H1 (cell line): Measurements from ENCODE around the gene ABHD12. TPM values are rescaled to one million over a fixed set of nuclear protein-coding genes. Genes with fewer than 3 reads are reported as not detected.

ENCODE experiments used
- CTCF ChIA-PET: fragments of 300-600 bp; sonication (Branson Sonifier 250); formaldehyde crosslinking; loops from one replicate; lab custom pipeline; 2021; ENCODE audit not compliant: partially characterized antibody; lab: Charles Lee
- POLR2A ChIA-PET: fragments of 300-600 bp; sonication (Branson Sonifier 250); formaldehyde crosslinking; loops from one replicate; lab custom pipeline; 2021; ENCODE audit warnings: inconsistent platforms; ENCODE audit not compliant: partially characterized antibody; lab: Charles Lee
- DNase-seq, 2 experiments: peaks; one replicate each; pipeline versions ENCODE4 v3.0.0 to v3.0.0-alpha.2; 2010 to 2022; ENCODE audit warnings: low spot score in 2 of 2, low read depth in 1 of 2, mixed read lengths in 1 of 2
- FAIRE-seq: peaks from 2 replicates; lab custom pipeline; 2011; peaks lifted over from hg19 to GRCh38; lab: Jason Lieb, UNC
- H2AFZ ChIP-seq: 2 replicates; pipeline ENCODE4 v1.8.1; 2012; ENCODE audit warnings: low read length, inconsistent platforms
- H2AK5ac ChIP-seq: 2 replicates; pipeline ENCODE4 v1.6.1; 2013; ENCODE audit warnings: low read depth, low read length
- H2BK120ac ChIP-seq: replicated peaks from 2 replicates; pipeline ENCODE3; 2013; ENCODE audit warnings: low read depth, low read length, inconsistent platforms
- H2BK12ac ChIP-seq: 2 replicates; pipeline ENCODE4 v1.6.1; 2013; ENCODE audit warnings: low read depth, low read length
- H2BK15ac ChIP-seq: 2 replicates; pipeline ENCODE4 v1.6.1; 2013; ENCODE audit warnings: low read length
- H2BK20ac ChIP-seq: 2 replicates; pipeline ENCODE4 v1.6.1; 2013; ENCODE audit warnings: low read length
- H2BK5ac ChIP-seq: 2 replicates; pipeline ENCODE4 v1.6.1; 2013; ENCODE audit warnings: low read depth, low read length
- H3K14ac ChIP-seq: 2 replicates; pipeline ENCODE4 v1.6.1; 2013; ENCODE audit warnings: inconsistent platforms; ENCODE audit not compliant: insufficient read length
- H3K18ac ChIP-seq: 2 replicates; pipeline ENCODE4 v1.6.1; 2013; ENCODE audit warnings: low read length; ENCODE audit errors: extremely low read depth
- H3K23ac ChIP-seq: 2 replicates; pipeline ENCODE4 v1.6.1; 2013; ENCODE audit warnings: inconsistent platforms; ENCODE audit not compliant: insufficient read length
- H3K23me2 ChIP-seq: 2 replicates; pipeline ENCODE4 v1.6.1; 2013; ENCODE audit warnings: low read depth, low read length
- H3K27ac ChIP-seq: 2 replicates; pipeline ENCODE4 v1.6.1; 2011; ENCODE audit warnings: low read depth, low read length, inconsistent platforms
- H3K27me3 ChIP-seq, 4 experiments: replicated peaks in 1 of 4; 1 replicate in 1 of 4; 2 replicates in 3 of 4; pipeline versions ENCODE4 v1.6.1 to v1.8.1; 2011 to 2013; ENCODE audit warnings: low read length in 3 of 4, mild to moderate bottlenecking in 3 of 4, inconsistent platforms in 2 of 4, mixed read lengths in 2 of 4, moderate library complexity in 1 of 4; ENCODE audit not compliant: control insufficient read depth in 3 of 4, insufficient read depth in 3 of 4; ENCODE audit errors: extremely low read depth in 1 of 4
- H3K36me3 ChIP-seq, 4 experiments: 2 replicates each; pipeline versions ENCODE4 v1.6.1 to v1.8.1; 2011 to 2013; ENCODE audit warnings: mild to moderate bottlenecking in 4 of 4, low read length in 3 of 4, moderate library complexity in 2 of 4, control low read depth in 1 of 4, inconsistent platforms in 1 of 4; ENCODE audit not compliant: insufficient read depth in 4 of 4, control insufficient read depth in 2 of 4
- H3K4ac ChIP-seq: replicated peaks from 2 replicates; pipeline ENCODE3; 2013; ENCODE audit warnings: low read length, low read depth, mixed read lengths, inconsistent platforms; ENCODE audit not compliant: insufficient read length
- H3K4me1 ChIP-seq, 4 experiments: replicated peaks in 1 of 4; 1 replicate in 1 of 4; 2 replicates in 3 of 4; pipeline versions ENCODE4 v1.6.1 to v1.8.1; 2011 to 2013; ENCODE audit warnings: low read length in 3 of 4, inconsistent platforms in 2 of 4, mixed read lengths in 1 of 4; ENCODE audit not compliant: insufficient read depth in 4 of 4, control insufficient read depth in 3 of 4
- H3K4me2 ChIP-seq, 2 experiments: 2 replicates each; pipeline versions ENCODE4 v1.6.1 to v1.8.1; 2011 to 2013; ENCODE audit warnings: low read depth in 2 of 2, low read length in 2 of 2, control low read depth in 1 of 2, inconsistent platforms in 1 of 2, mild to moderate bottlenecking in 1 of 2; ENCODE audit not compliant: insufficient read depth in 1 of 2
- H3K4me3 ChIP-seq, 4 experiments: fragments of 200-600, 300-600 bp in 1 of 4; sonication (generic), shearing (Covaris generic), sonication (Bioruptor Twin) in 1 of 4; 2 replicates each; pipeline versions ENCODE4 v1.5.1 to v1.8.1; 2011 to 2016; ENCODE audit warnings: low read length in 4 of 4, low read depth in 3 of 4, control low read depth in 2 of 4, inconsistent platforms in 2 of 4, mild to moderate bottlenecking in 2 of 4, mixed read lengths in 1 of 4, moderate library complexity in 1 of 4; ENCODE audit not compliant: insufficient read depth in 2 of 4; ENCODE audit errors: extremely low read depth in 1 of 4
- H3K56ac ChIP-seq: replicated peaks from 2 replicates; pipeline ENCODE3; 2013; ENCODE audit warnings: low read depth, mild to moderate bottlenecking, mixed read lengths, low read length, inconsistent platforms; ENCODE audit not compliant: insufficient read length
- H3K79me1 ChIP-seq: 2 replicates; pipeline ENCODE4 v1.6.1; 2013; ENCODE audit warnings: low read depth, low read length, control low read depth
- H3K79me2 ChIP-seq, 2 experiments: 2 replicates each; pipeline versions ENCODE4 v1.6.1 to v1.8.1; 2012 to 2013; ENCODE audit warnings: low read length in 2 of 2, mild to moderate bottlenecking in 2 of 2, inconsistent platforms in 1 of 2; ENCODE audit not compliant: insufficient read depth in 2 of 2, control insufficient read depth in 1 of 2
- H3K9ac ChIP-seq, 4 experiments: replicated peaks in 1 of 4; 1 replicate in 1 of 4; 2 replicates in 3 of 4; pipeline versions ENCODE4 v1.6.1 to v1.8.1; 2011 to 2013; ENCODE audit warnings: low read depth in 3 of 4, low read length in 3 of 4, control low read depth in 2 of 4, mild to moderate bottlenecking in 2 of 4, moderate library complexity in 2 of 4, inconsistent platforms in 1 of 4; ENCODE audit errors: extremely low read depth in 1 of 4
- H3K9me3 ChIP-seq, 2 experiments: 2 replicates each; pipeline versions ENCODE4 v1.6.1 to v1.8.1; 2012 to 2013; ENCODE audit warnings: mild to moderate bottlenecking in 2 of 2, moderate library complexity in 2 of 2, control low read depth in 1 of 2, inconsistent platforms in 1 of 2, low read depth in 1 of 2, low read length in 1 of 2, mixed read lengths in 1 of 2; ENCODE audit not compliant: insufficient read depth in 2 of 2
- H4K20me1 ChIP-seq, 2 experiments: replicated peaks in 1 of 2; 2 replicates each; pipeline versions ENCODE3 to v1.8.1; 2011 to 2013; ENCODE audit warnings: inconsistent platforms in 2 of 2, low read length in 2 of 2, mild to moderate bottlenecking in 1 of 2; ENCODE audit not compliant: insufficient read depth in 2 of 2, control insufficient read depth in 1 of 2
- H4K5ac ChIP-seq: 2 replicates; pipeline ENCODE4 v1.6.1; 2013; ENCODE audit warnings: low read length, low read depth, mixed read lengths, inconsistent platforms; ENCODE audit not compliant: insufficient read length
- H4K8ac ChIP-seq: 2 replicates; pipeline ENCODE4 v1.8.0; 2013; ENCODE audit warnings: mild to moderate bottlenecking, moderate library complexity, low read length, inconsistent platforms; ENCODE audit not compliant: insufficient read depth; ENCODE audit errors: extremely low read depth
- H4K91ac ChIP-seq: replicated peaks from 2 replicates; pipeline ENCODE3; 2013; ENCODE audit warnings: low read length, mixed read lengths, inconsistent platforms; ENCODE audit not compliant: insufficient read length
- EP300 ChIP-seq, 2 experiments: IDR thresholded peaks; 1 replicate in 1 of 2; 2 replicates in 1 of 2; pipeline ENCODE4 v1.6.1; 2011 to 2012; ENCODE audit warnings: low read depth in 2 of 2, low read length in 2 of 2, mild to moderate bottlenecking in 2 of 2, borderline replicate concordance in 1 of 2, inconsistent platforms in 1 of 2, moderate library complexity in 1 of 2
- EZH2 ChIP-seq: fragments of 200-600 bp; sonication (generic); IDR thresholded peaks from 2 replicates; pipeline ENCODE4 v1.7.1; 2012; ENCODE audit warnings: low read depth, mild to moderate bottlenecking, moderate library complexity, low read length, inconsistent platforms; ENCODE audit not compliant: severe bottlenecking
- HDAC2 ChIP-seq, 2 experiments: fragments of 300-600 bp in 1 of 2; sonication (generic) in 1 of 2; IDR thresholded peaks; 2 replicates each; pipeline ENCODE4 v1.6.1; 2011 to 2012; ENCODE audit warnings: low read depth in 2 of 2, low read length in 2 of 2, mild to moderate bottlenecking in 2 of 2, moderate library complexity in 2 of 2, borderline replicate concordance in 1 of 2, inconsistent platforms in 1 of 2
- NANOG ChIP-seq: IDR thresholded peaks from 2 replicates; pipeline ENCODE4 v1.6.1; 2011; ENCODE audit warnings: low read length, low read depth, mild to moderate bottlenecking, inconsistent platforms; ENCODE audit not compliant: insufficient read depth, poor library complexity, severe bottlenecking
- NRF1 ChIP-seq: IDR thresholded peaks from 2 replicates; pipeline ENCODE4 v1.6.1; 2011; ENCODE audit warnings: mild to moderate bottlenecking, low read depth, low read length, improper control_type of control experiment
- PHF8 ChIP-seq: fragments of 200-600 bp; sonication (generic); conservative IDR thresholded peaks from 2 replicates; pipeline ENCODE4 v1.7.1; 2012; ENCODE audit warnings: low read depth, mild to moderate bottlenecking, inconsistent platforms, low read length, moderate library complexity
- POLR2AphosphoS5 ChIP-seq: IDR thresholded peaks from 2 replicates; pipeline ENCODE4 v1.6.1; 2011; ENCODE audit warnings: low read depth, low read length
- USF2 ChIP-seq: IDR thresholded peaks from 2 replicates; pipeline ENCODE4 v1.6.1; 2011; ENCODE audit warnings: low read length, improper control_type of control experiment
- WGBS, 2 experiments: shearing (Covaris generic) in 1 of 2; methylation state at CpG; one replicate each; pipeline versions ENCODE4 v1.1.6 to v1.1.7; 2013 to 2015; ENCODE audit warnings: low lambda C conversion rate in 2 of 2, mixed read lengths in 2 of 2, inconsistent platforms in 1 of 2, low coverage in 1 of 2, missing lambda C conversion rate in 1 of 2; ENCODE audit not compliant: insufficient replicate concordance in 2 of 2, insufficient coverage in 1 of 2, insufficient read length in 1 of 2; ENCODE audit errors: extremely low coverage in 1 of 2, missing lambda C conversion rate in 1 of 2; 5-methylcytosine and 5-hydroxymethylcytosine counted together
- polyA plus RNA-seq, 7 experiments: library from polyadenylated mRNA; depleted of rRNA in 3 of 7; stranded (reverse) in 5 of 7; unstranded in 2 of 7; fragments of >200 nt in 5 of 7; fragments of 200-250 nt in 2 of 7; gene quantifications; 1 replicate in 5 of 7; 2 replicates in 1 of 7; 4 replicates in 1 of 7; pipeline versions ENCODE4 v1.2.1 to v1.2.3, GENCODE V29; 2011 to 2013; ENCODE audit warnings: missing spikeins in 2 of 7, mixed read lengths in 2 of 7
- total RNA-seq: library from RNA; stranded (reverse); fragmentation: NEBNext Ultra II Directional; extraction: Animal tissue kit (Norgen Biotek cat#: 25700); gene quantifications from 2 replicates; pipeline ENCODE4 v1.2.1, GENCODE V29; 2021
- TF ChIP-seq, protein P1 (sequence below): IDR thresholded peaks from 2 replicates; pipeline ENCODE4 v1.6.1; 2012; ENCODE audit warnings: inconsistent platforms
- TF ChIP-seq, protein P2 (sequence below): IDR thresholded peaks from 2 replicates; pipeline ENCODE4 v1.6.1; 2011; ENCODE audit warnings: low read depth, mild to moderate bottlenecking, low read length; ENCODE audit not compliant: insufficient read depth

ABHD12 gene
- total and polyA plus RNA-seq, 2 of the 8 experiments (the other 6 are each of a cell fraction or from before 2014, with no cell fraction given), result 31.3 to 59.5 TPM

- Histone ChIP-seq H3K4me2 (no peak overlapping the region), H2BK5ac (no peak overlapping the region), H2BK120ac (no peak overlapping the region), H2AK5ac (no peak overlapping the region), H4K20me1 (peaks cover under 1 to 5% of the 10 kb centered on the region in 2 experiments), H2AFZ (no peak overlapping the region), H3K4me3 (no peak overlapping the region), H2BK15ac (no peak overlapping the region), H3K79me1 (no peaks in the 10 kb centered on the region; the same call in 1 of the 2 replicates), H2BK12ac (no peak overlapping the region), H3K4ac (no peak overlapping the region), H3K14ac (no peak overlapping the region), H3K27me3 (peaks cover 0 to 1% (median 0%) of the 10 kb centered on the region in 4 experiments; a peak in 1 of 7 replicates), H3K56ac (no peak overlapping the region), H2BK20ac (no peak overlapping the region), H3K9ac (no peak overlapping the region), H3K23ac (no peak overlapping the region), H3K27ac (no peak overlapping the region), H3K23me2 (no peaks in the 10 kb centered on the region; the same call in 1 of the 2 replicates), H3K9me3 (no peaks in the 10 kb centered on the region), H4K91ac (no peak overlapping the region), H3K18ac (no peak overlapping the region), H4K5ac (no peak overlapping the region), H3K36me3 (peaks cover 13 to 78% (median 42%) of the 10 kb centered on the region in 4 experiments), H3K4me1 (no peaks in the 10 kb centered on the region), H3K79me2 (no peaks in the 10 kb centered on the region), H4K8ac (no peak overlapping the region)
- FAIRE-seq (no peak), DNase-seq (no peak)
- WGBS, 2 experiments, result 88% methylated on average over 4 of the region's 4 CpGs; no CpG with 5 or more reads in 1 of the 2 experiments
- ChIA-PET POLR2A (interaction anchor here (0.9 to 1.6 kb wide), 5 partner anchors 8 to 20 kb away, joined by 3 to 6 read pairs (median 5); partner anchors contain the start of gene GINS1), CTCF (interaction anchor here (0.9 to 1.2 kb wide), 2 partner anchors 23 to 127 kb away, joined by 3 read pairs; no protein-coding TSS in a partner anchor)
- TF ChIP-seq, protein P1, sequence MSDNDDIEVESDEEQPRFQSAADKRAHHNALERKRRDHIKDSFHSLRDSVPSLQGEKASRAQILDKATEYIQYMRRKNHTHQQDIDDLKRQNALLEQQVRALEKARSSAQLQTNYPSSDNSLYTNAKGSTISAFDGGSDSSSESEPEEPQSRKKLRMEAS, result no peak
- TF ChIP-seq USF2 (no peak), EP300 (IDR thresholded peaks at IDR 0.05; ENCODE audit: borderline replicate concordance in 1 of 2, low read depth in 2 of 2, low read length in 2 of 2) (no peak), NRF1 (no peak), POLR2AphosphoS5 (no peak), EZH2 (no peak), NANOG (no peak), HDAC2 (IDR thresholded peaks at IDR 0.05; ENCODE audit: borderline replicate concordance in 1 of 2, low read depth in 2 of 2, low read length in 2 of 2) (no peak), PHF8 (no peak)
- TF ChIP-seq, protein P2, sequence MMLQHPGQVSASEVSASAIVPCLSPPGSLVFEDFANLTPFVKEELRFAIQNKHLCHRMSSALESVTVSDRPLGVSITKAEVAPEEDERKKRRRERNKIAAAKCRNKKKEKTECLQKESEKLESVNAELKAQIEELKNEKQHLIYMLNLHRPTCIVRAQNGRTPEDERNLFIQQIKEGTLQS, result no peak
These were observed 31.4 kb upstream of the ABHD12 start for GRCh38 chr20:25422032-25422431.
